BE2C (cell line): ENCODE data around the gene MAST2.
"Not testable (repeated sequence)": the region's sequence is repeated elsewhere in the genome, so short reads cannot be mapped to it uniquely, and the experiment has no call there.

Source experiments
- DNase-seq: peaks from one replicate; pipeline ENCODE4 v3.0.0-alpha.2; 2020
- H3K27me3 ChIP-seq: fragments of 250-450 bp; sonication (Bioruptor Pico); 2 replicates; pipeline ENCODE4 v1.5.1; 2020; ENCODE audit warnings: mild to moderate bottlenecking
- H3K36me3 ChIP-seq: fragments of 250-450 bp; sonication (Bioruptor Pico); 2 replicates; pipeline ENCODE4 v1.5.1; 2020; ENCODE audit warnings: mild to moderate bottlenecking
- H3K4me1 ChIP-seq: fragments of 250-450 bp; sonication (Bioruptor Pico); 2 replicates; pipeline ENCODE4 v1.5.1; 2020
- H3K4me3 ChIP-seq: 2 replicates; pipeline ENCODE4 v1.5.1; 2011; ENCODE audit warnings: low read depth, low read length
- H3K9me3 ChIP-seq: fragments of 250-450 bp; sonication (Bioruptor Pico); 2 replicates; pipeline ENCODE4 v1.5.1; 2020
- TF ChIP-seq, protein P1 (sequence below): IDR thresholded peaks from 2 replicates; pipeline ENCODE4 v1.5.1; 2012; ENCODE audit warnings: mild to moderate bottlenecking, low read depth, low read length

Gene MAST2

GRCh38 chr1:45942411-45942810, 139.0 kb downstream of the MAST2 start:
- H3K4me1 ChIP-seq = no peaks in the 10 kb centered on the region

DNA sequence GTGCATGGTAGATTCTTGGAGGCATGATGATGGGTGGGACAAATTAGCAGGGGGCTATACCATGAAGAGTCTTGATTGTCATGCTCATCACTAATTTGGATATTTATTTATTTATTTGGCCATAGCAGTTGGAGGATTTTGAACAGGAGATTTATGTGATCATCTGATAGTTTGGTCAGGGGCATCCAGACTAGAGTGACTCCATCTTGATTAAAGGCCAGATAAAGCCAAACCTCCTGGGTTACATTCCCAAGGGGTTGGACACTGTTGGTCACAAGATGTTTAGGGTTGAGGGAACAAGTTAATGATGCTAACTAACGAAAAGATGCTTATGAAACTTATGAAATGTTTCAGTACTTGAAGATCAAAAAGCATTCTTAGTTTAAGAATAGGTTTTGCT, 139.8 kb downstream of the MAST2 start:
- TF ChIP-seq, protein P1, sequence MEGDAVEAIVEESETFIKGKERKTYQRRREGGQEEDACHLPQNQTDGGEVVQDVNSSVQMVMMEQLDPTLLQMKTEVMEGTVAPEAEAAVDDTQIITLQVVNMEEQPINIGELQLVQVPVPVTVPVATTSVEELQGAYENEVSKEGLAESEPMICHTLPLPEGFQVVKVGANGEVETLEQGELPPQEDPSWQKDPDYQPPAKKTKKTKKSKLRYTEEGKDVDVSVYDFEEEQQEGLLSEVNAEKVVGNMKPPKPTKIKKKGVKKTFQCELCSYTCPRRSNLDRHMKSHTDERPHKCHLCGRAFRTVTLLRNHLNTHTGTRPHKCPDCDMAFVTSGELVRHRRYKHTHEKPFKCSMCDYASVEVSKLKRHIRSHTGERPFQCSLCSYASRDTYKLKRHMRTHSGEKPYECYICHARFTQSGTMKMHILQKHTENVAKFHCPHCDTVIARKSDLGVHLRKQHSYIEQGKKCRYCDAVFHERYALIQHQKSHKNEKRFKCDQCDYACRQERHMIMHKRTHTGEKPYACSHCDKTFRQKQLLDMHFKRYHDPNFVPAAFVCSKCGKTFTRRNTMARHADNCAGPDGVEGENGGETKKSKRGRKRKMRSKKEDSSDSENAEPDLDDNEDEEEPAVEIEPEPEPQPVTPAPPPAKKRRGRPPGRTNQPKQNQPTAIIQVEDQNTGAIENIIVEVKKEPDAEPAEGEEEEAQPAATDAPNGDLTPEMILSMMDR = no peak
- Histone ChIP-seq H3K27me3 (no peaks in the 10 kb centered on the region), H3K36me3 (no peaks in the 10 kb centered on the region), H3K9me3 (no peaks in the 10 kb centered on the region), H3K4me3 (no peak overlapping the region), H3K4me1 (no peaks in the 10 kb centered on the region)
- DNase-seq = no peak

More at GRCh38 chr1:45942411-45942810, 139.0 kb downstream of the MAST2 start:
- H3K9me3 ChIP-seq = no peaks in the 10 kb centered on the region
- no peaks in the 10 kb centered on the region for H3K27me3 ChIP-seq
- no peaks in the 10 kb centered on the region for H3K36me3 ChIP-seq
- DNase-seq = no peak
- TF ChIP-seq, protein P1 = no peak
- no peak overlapping the region for H3K4me3 ChIP-seq

GRCh38 chr1:45945426-45945825, 142.0 kb downstream of the MAST2 start:
- Histone ChIP-seq H3K4me3 (no peak overlapping the region), H3K9me3 (no peaks in the 10 kb centered on the region), H3K36me3 (no peaks in the 10 kb centered on the region), H3K27me3 (no peaks in the 10 kb centered on the region), H3K4me1 (no peaks in the 10 kb centered on the region)
- no peak for DNase-seq
- TF ChIP-seq, protein P1 = no peak

- DNase-seq, H3K27me3 ChIP-seq, H3K9me3 ChIP-seq, H3K4me1 ChIP-seq, H3K36me3 ChIP-seq, H3K4me3 ChIP-seq: not testable (repeated sequence)
Measured at GRCh38 chr1:45949462-45949861, 146.1 kb downstream of the MAST2 start.

DNA sequence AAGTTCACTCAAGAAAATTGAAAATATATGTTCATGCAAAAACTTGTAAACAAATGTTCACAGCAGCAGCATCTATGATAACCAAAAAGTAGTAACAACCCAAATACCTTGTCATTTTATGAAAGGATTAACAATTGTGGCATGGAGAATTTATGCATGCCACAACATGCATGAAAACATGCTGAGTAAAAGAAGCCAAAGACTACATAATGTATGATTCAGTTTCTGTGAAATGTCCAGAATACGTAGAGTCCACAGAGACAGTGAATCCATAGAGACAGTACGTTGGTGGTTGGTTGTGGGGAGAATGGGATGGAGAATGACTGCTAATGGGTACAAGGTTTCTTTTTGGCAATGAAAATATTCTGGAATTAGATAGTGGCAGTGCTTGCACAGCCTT, 148.7 kb downstream of the MAST2 start:
- TF ChIP-seq, protein P1 = no peak
- Histone ChIP-seq H3K36me3 (no peaks in the 10 kb centered on the region), H3K4me1 (no peaks in the 10 kb centered on the region), H3K4me3 (no peak overlapping the region), H3K27me3 (no peaks in the 10 kb centered on the region), H3K9me3 (no peaks in the 10 kb centered on the region)
- no peak for DNase-seq

GRCh38 chr1:45953934-45954847, 150.8 kb downstream of the MAST2 start:
- Histone ChIP-seq H3K9me3 (no peaks in the 10 kb centered on the region), H3K4me1 (no peaks in the 10 kb centered on the region), H3K4me3 (no peak overlapping the region), H3K36me3 (no peaks in the 10 kb centered on the region), H3K27me3 (no peaks in the 10 kb centered on the region)
- TF ChIP-seq, protein P1 = no peak
- DNase-seq = no peak
